ENCODE results near the gene CLIP2.
"Not testable (repeated sequence)": the region's sequence is repeated elsewhere in the genome, so short reads cannot be mapped to it uniquely, and the experiment has no call there.

The CLIP2 gene

GRCh38 chr7:74324531-74325209 is 35.5 kb downstream of the CLIP2 start:
- Histone ChIP-seq H3K27ac (ENCODE audit: low read depth, low read length) (no peak overlapping the region), H3K4me3 (ENCODE audit: low read depth in 1 of 5, low read length in 5 of 5) (no peak overlapping the region), H3K9ac (ENCODE audit: low read length in 5 of 5) (no peak overlapping the region)

GRCh38 chr7:74325210-74325565 is 36.0 kb downstream of the CLIP2 start:
- Histone ChIP-seq H3K9ac (ENCODE audit: low read length in 5 of 5) (no peak overlapping the region), H3K4me3 (ENCODE audit: low read depth in 1 of 5, low read length in 5 of 5) (no peak overlapping the region), H3K9me3 (ENCODE audit: control insufficient read depth in 5 of 5, low read length in 5 of 5) (no peaks in the 10 kb centered on the region), H3K27ac (ENCODE audit: low read depth, low read length) (no peak overlapping the region), H3K4me1 (ENCODE audit: control insufficient read depth in 5 of 5, insufficient read depth in 5 of 5, low read length in 5 of 5) (peaks cover 0 to 3% (median 0%) of the 10 kb centered on the region in 5 donors), H3K36me3 (ENCODE audit: control insufficient read depth in 5 of 5, insufficient read depth in 5 of 5, low read length in 5 of 5) (peaks cover 0 to 13% (median 3%) of the 10 kb centered on the region in 5 donors), H3K27me3 (ENCODE audit: control insufficient read depth in 5 of 5, insufficient read depth in 4 of 5, low read length in 5 of 5) (no peaks in the 10 kb centered on the region)

More at GRCh38 chr7:74324531-74325209, 35.5 kb downstream of the CLIP2 start:
- H3K4me1 ChIP-seq (ENCODE audit: control insufficient read depth in 5 of 5, insufficient read depth in 5 of 5, low read length in 5 of 5), result peaks cover 0 to 3% (median 0%) of the 10 kb centered on the region in 5 donors
- H3K27me3 ChIP-seq (ENCODE audit: control insufficient read depth in 5 of 5, insufficient read depth in 4 of 5, low read length in 5 of 5), result no peaks in the 10 kb centered on the region
- no peaks in the 10 kb centered on the region for H3K9me3 ChIP-seq (ENCODE audit: control insufficient read depth in 5 of 5, low read length in 5 of 5)
- H3K36me3 ChIP-seq (ENCODE audit: control insufficient read depth in 5 of 5, insufficient read depth in 5 of 5, low read length in 5 of 5), result peaks cover 0 to 13% (median 3%) of the 10 kb centered on the region in 5 donors

GRCh38 chr7:74329225-74329624 is 40.0 kb downstream of the CLIP2 start:
- no peak overlapping the region for H3K9ac ChIP-seq (ENCODE audit: low read length in 5 of 5)
- H3K9me3 ChIP-seq (ENCODE audit: control insufficient read depth in 5 of 5, low read length in 5 of 5), result no peaks in the 10 kb centered on the region
- peaks cover 0 to 7% (median 4%) of the 10 kb centered on the region in 5 donors for H3K4me1 ChIP-seq (ENCODE audit: control insufficient read depth in 5 of 5, insufficient read depth in 5 of 5, low read length in 5 of 5)
- no peak overlapping the region for H3K4me3 ChIP-seq (ENCODE audit: low read depth in 1 of 5, low read length in 5 of 5)
- no peak overlapping the region for H3K27ac ChIP-seq (ENCODE audit: low read depth, low read length)
- peaks cover 0 to 8% (median 3%) of the 10 kb centered on the region in 5 donors for H3K36me3 ChIP-seq (ENCODE audit: control insufficient read depth in 5 of 5, insufficient read depth in 5 of 5, low read length in 5 of 5)
- H3K27me3 ChIP-seq (ENCODE audit: control insufficient read depth in 5 of 5, insufficient read depth in 4 of 5, low read length in 5 of 5), result no peaks in the 10 kb centered on the region

GRCh38 chr7:74332373-74333176 is 43.4 kb downstream of the CLIP2 start:
- peaks cover 0 to 9% (median 7%) of the 10 kb centered on the region in 5 donors for H3K4me1 ChIP-seq (ENCODE audit: control insufficient read depth in 5 of 5, insufficient read depth in 5 of 5, low read length in 5 of 5)
- no peak overlapping the region for H3K27ac ChIP-seq (ENCODE audit: low read depth, low read length)
- no peak overlapping the region for H3K4me3 ChIP-seq (ENCODE audit: low read depth in 1 of 5, low read length in 5 of 5)
- no peaks in the 10 kb centered on the region for H3K9me3 ChIP-seq (ENCODE audit: control insufficient read depth in 5 of 5, low read length in 5 of 5)
- H3K9ac ChIP-seq (ENCODE audit: low read length in 5 of 5), result no peak overlapping the region
- H3K36me3 ChIP-seq (ENCODE audit: control insufficient read depth in 5 of 5, insufficient read depth in 5 of 5, low read length in 5 of 5), result peaks cover 0 to 4% (median 0%) of the 10 kb centered on the region in 5 donors
- no peaks in the 10 kb centered on the region for H3K27me3 ChIP-seq (ENCODE audit: control insufficient read depth in 5 of 5, insufficient read depth in 4 of 5, low read length in 5 of 5)

- H3K4me3 ChIP-seq (ENCODE audit: low read depth in 1 of 5, low read length in 5 of 5), result no peak overlapping the region
- H3K9ac ChIP-seq (ENCODE audit: low read length in 5 of 5), result no peak overlapping the region
- H3K27ac ChIP-seq (ENCODE audit: low read depth, low read length), result no peak overlapping the region
- H3K4me1 ChIP-seq (ENCODE audit: control insufficient read depth in 5 of 5, insufficient read depth in 5 of 5, low read length in 5 of 5), result peaks cover 0 to 9% (median 7%) of the 10 kb centered on the region in 5 donors
- peaks cover 0 to 8% (median 3%) of the 10 kb centered on the region in 5 donors for H3K36me3 ChIP-seq (ENCODE audit: control insufficient read depth in 5 of 5, insufficient read depth in 5 of 5, low read length in 5 of 5)
- H3K9me3 ChIP-seq (ENCODE audit: control insufficient read depth in 5 of 5, low read length in 5 of 5), result no peaks in the 10 kb centered on the region
- H3K27me3 ChIP-seq (ENCODE audit: control insufficient read depth in 5 of 5, insufficient read depth in 4 of 5, low read length in 5 of 5), result no peaks in the 10 kb centered on the region
These were observed 44.8 kb downstream of the CLIP2 start for GRCh38 chr7:74334030-74334429.

GRCh38 chr7:74337926-74338325 is 48.7 kb downstream of the CLIP2 start:
- H3K4me1 ChIP-seq (ENCODE audit: control insufficient read depth in 5 of 5, insufficient read depth in 5 of 5, low read length in 5 of 5), result peaks cover 0 to 9% (median 7%) of the 10 kb centered on the region in 5 donors
- H3K9me3 ChIP-seq (ENCODE audit: control insufficient read depth in 5 of 5, low read length in 5 of 5), result no peaks in the 10 kb centered on the region
- no peak overlapping the region for H3K4me3 ChIP-seq (ENCODE audit: low read depth in 1 of 5, low read length in 5 of 5)
- no peak overlapping the region for H3K27ac ChIP-seq (ENCODE audit: low read depth, low read length)
- no peaks in the 10 kb centered on the region for H3K27me3 ChIP-seq (ENCODE audit: control insufficient read depth in 5 of 5, insufficient read depth in 4 of 5, low read length in 5 of 5)
- H3K36me3 ChIP-seq (ENCODE audit: control insufficient read depth in 5 of 5, insufficient read depth in 5 of 5, low read length in 5 of 5), result peaks cover 0 to 18% (median 7%) of the 10 kb centered on the region in 5 donors
- H3K9ac ChIP-seq (ENCODE audit: low read length in 5 of 5), result no peak overlapping the region

GRCh38 chr7:74338366-74339108 is 49.3 kb downstream of the CLIP2 start:
- Histone ChIP-seq H3K27ac (ENCODE audit: low read depth, low read length) (no peak overlapping the region), H3K9me3 (ENCODE audit: control insufficient read depth in 5 of 5, low read length in 5 of 5) (no peaks in the 10 kb centered on the region), H3K4me3 (ENCODE audit: low read depth in 1 of 5, low read length in 5 of 5) (no peak overlapping the region), H3K9ac (ENCODE audit: low read length in 5 of 5) (no peak overlapping the region), H3K4me1 (ENCODE audit: control insufficient read depth in 5 of 5, insufficient read depth in 5 of 5, low read length in 5 of 5) (peaks cover 0 to 9% (median 7%) of the 10 kb centered on the region in 5 donors), H3K27me3 (ENCODE audit: control insufficient read depth in 5 of 5, insufficient read depth in 4 of 5, low read length in 5 of 5) (no peaks in the 10 kb centered on the region), H3K36me3 (ENCODE audit: control insufficient read depth in 5 of 5, insufficient read depth in 5 of 5, low read length in 5 of 5) (peaks cover 0 to 18% (median 10%) of the 10 kb centered on the region in 5 donors)

- not testable (repeated sequence) for H3K9ac ChIP-seq (ENCODE audit: low read length in 5 of 5); H3K9me3 ChIP-seq (ENCODE audit: control insufficient read depth in 5 of 5, low read length in 5 of 5); H3K27ac ChIP-seq (ENCODE audit: low read depth, low read length); H3K4me3 ChIP-seq (ENCODE audit: low read depth in 1 of 5, low read length in 5 of 5); H3K27me3 ChIP-seq (ENCODE audit: control insufficient read depth in 5 of 5, insufficient read depth in 4 of 5, low read length in 5 of 5); H3K4me1 ChIP-seq (ENCODE audit: control insufficient read depth in 5 of 5, insufficient read depth in 5 of 5, low read length in 5 of 5)
- H3K36me3 ChIP-seq (ENCODE audit: control insufficient read depth in 5 of 5, insufficient read depth in 5 of 5, low read length in 5 of 5), result peaks cover 0 to 24% (median 13%) of the 10 kb centered on the region in 5 donors
These were observed 50.4 kb downstream of the CLIP2 start for GRCh38 chr7:74339648-74340047.

- Histone ChIP-seq H3K4me1 (ENCODE audit: control insufficient read depth in 5 of 5, insufficient read depth in 5 of 5, low read length in 5 of 5) (no peaks in the 10 kb centered on the region), H3K9me3 (ENCODE audit: control insufficient read depth in 5 of 5, low read length in 5 of 5) (no peaks in the 10 kb centered on the region), H3K4me3 (ENCODE audit: low read depth in 1 of 5, low read length in 5 of 5) (no peak overlapping the region), H3K27ac (ENCODE audit: low read depth, low read length) (no peak overlapping the region), H3K36me3 (ENCODE audit: control insufficient read depth in 5 of 5, insufficient read depth in 5 of 5, low read length in 5 of 5) (peaks cover 0 to 25% (median 13%) of the 10 kb centered on the region in 5 donors), H3K27me3 (ENCODE audit: control insufficient read depth in 5 of 5, insufficient read depth in 4 of 5, low read length in 5 of 5) (peaks cover 0 to 2% (median 0%) of the 10 kb centered on the region in 5 donors), H3K9ac (ENCODE audit: low read length in 5 of 5) (no peak overlapping the region)
These were observed 54.3 kb downstream of the CLIP2 start for GRCh38 chr7:74343281-74344131.
